SK-N-MC (cell line): ENCODE data around the gene MUC6.

Experiments
- EZH2 ChIP-seq: fragments of 200-600 bp; sonication (generic); IDR thresholded peaks from one replicate; pipeline ENCODE4 v1.6.1; 2017; ENCODE audit warnings: antibody characterized with exemption
- FOXP2 ChIP-seq: optimal IDR thresholded peaks from 2 replicates; pipeline ENCODE3; 2011; ENCODE audit warnings: mild to moderate bottlenecking, moderate library complexity; ENCODE audit not compliant: insufficient read depth; ENCODE audit errors: extremely low read length, control extremely low read depth
- POLR2AphosphoS5 ChIP-seq: IDR thresholded peaks from 2 replicates; pipeline ENCODE4 v1.6.1; 2012; ENCODE audit warnings: mild to moderate bottlenecking, low read depth, low read length, borderline replicate concordance

DNA sequence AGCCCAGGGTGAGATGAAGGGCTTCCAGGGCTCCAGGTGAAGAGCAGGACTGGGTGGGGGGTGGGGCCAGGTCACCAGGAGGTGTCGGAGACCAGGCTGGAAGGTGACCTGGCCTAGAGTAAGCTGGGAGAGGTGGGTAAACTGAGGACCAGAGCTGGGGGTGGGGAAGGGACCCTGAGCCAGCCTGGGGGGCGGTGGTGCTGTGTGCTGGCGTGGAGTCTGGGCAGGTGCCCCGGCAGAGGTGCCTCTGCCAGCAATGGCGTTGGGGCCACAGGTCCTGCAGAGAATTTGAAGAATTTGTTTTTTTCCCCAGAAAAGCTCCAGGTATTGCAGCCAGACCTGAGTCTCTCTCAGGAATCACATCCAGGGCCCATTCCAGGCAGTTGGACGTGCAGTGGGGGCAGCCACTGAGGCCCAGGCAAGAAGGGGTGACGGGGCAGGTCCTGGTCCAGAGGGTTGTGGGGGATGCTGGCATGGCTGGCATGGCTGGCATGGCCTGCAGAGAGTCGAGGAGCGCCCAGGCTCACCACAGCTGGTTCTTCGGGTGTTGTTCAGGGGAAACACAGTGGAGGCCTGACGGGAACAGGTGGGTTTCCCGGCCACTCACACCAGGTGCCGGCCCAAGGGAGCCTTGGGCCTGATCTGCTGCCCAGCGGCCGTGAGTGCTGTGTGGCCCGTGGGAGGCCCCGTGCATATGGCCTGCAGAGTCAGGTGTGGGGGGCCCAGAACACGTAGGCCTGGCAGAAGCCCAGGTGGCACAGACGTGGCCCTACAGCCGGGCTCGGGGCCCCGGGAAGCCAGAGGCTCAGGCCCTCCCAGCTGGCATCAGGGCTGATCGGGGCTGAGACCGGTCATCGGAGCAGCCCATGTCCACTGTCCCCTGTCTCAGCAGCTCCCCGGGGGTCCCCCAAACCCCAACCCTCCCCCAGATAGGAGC, 6.4 kb upstream of the MUC6 start:
- no peak for TF ChIP-seq EZH2
- TF ChIP-seq POLR2AphosphoS5: no peak
- no peak for TF ChIP-seq FOXP2
